A549 (cell line): ENCODE results near the gene ANO4.

Experiments used
- CTCF ChIP-seq: fragments of >200 bp; sonication (Bioruptor Twin); formaldehyde crosslinking; IDR thresholded peaks from 3 replicates; pipeline ENCODE4 v1.5.1; 2016
- RAD21 ChIP-seq, 2 experiments: fragments of >200 bp in 1 of 2; sonication (Bioruptor Twin) in 1 of 2; formaldehyde crosslinking in 1 of 2; IDR thresholded peaks in 1 of 2; conservative IDR thresholded peaks in 1 of 2; 2 replicates in 1 of 2; 3 replicates in 1 of 2; pipeline ENCODE4 v1.6.1; 2012 to 2018; ENCODE audit warnings: inconsistent platforms in 1 of 2
- RFX5 ChIP-seq: fragments of 450-650 bp; IDR thresholded peaks from 2 replicates; pipeline ENCODE4 v1.7.1; 2014; ENCODE audit warnings: antibody characterized with exemption, mild to moderate bottlenecking, moderate library complexity
- TFCP2L1 ChIP-seq: fragments of 250-450 bp; sonication (Bioruptor Pico); IDR thresholded peaks from 2 replicates; pipeline ENCODE4 v1.5.0; 2021; ENCODE audit warnings: mild to moderate bottlenecking

GRCh38 chr12:100982511-100983183, 188.1 kb downstream of the ANO4 start:
- TF ChIP-seq CTCF (no peak), RFX5 (no peak), RAD21 (conservative IDR thresholded peaks at IDR 0.05 in 1 of 2, IDR thresholded peaks at IDR 0.05 in 1 of 2) (no peak), TFCP2L1 (CRISPR knock-in tag) (no peak)
